PC-3 (cell line): ENCODE measurements around the gene BMP2K. TPM values are rescaled to one million over a fixed set of nuclear protein-coding genes. Genes with fewer than 3 reads are reported as not detected.
A peak's percentile ranks its signal among the peaks of the same experiment; 100 is the strongest.

Source experiments
- ATAC-seq: fragments of 200-7000 bp; cut with Tn5 transposase; 2 replicates; pipeline ENCODE4 v1.9.1; 2020; ENCODE audit warnings: mild to moderate bottlenecking, moderate library complexity
- BruUV-seq: library from RNA; stranded (reverse); fragments of 400-500 nt; replicated peaks from 2 replicates; lab custom pipeline; 2021; lab: Mats Ljungman, UMichigan
- CTCF ChIA-PET: fragments of 300-600 bp; sonication (Branson Sonifier 250); formaldehyde crosslinking; loops from one replicate; lab custom pipeline; 2022; ENCODE audit warnings: antibody characterized with exemption; lab: Charles Lee
- POLR2A ChIA-PET: fragments of 300-600 bp; sonication (Branson Sonifier 250); formaldehyde crosslinking; loops from one replicate; lab custom pipeline; 2022; ENCODE audit warnings: antibody characterized with exemption; ENCODE audit not compliant: unreplicated experiment; lab: Charles Lee
- DNase-seq: peaks from one replicate; pipeline ENCODE4 v3.0.0-alpha.2; 2015
- H2AFZ ChIP-seq: fragments of 300-600 bp; sonication (generic); 2 replicates; pipeline ENCODE4 v1.6.0; 2016; ENCODE audit warnings: antibody characterized with exemption, low read length
- H3F3A ChIP-seq: fragments of 300-600 bp; sonication (generic); one replicate; pipeline ENCODE4 v1.6.0; 2017; ENCODE audit warnings: antibody characterized with exemption, low read length, control low read depth, mild to moderate bottlenecking; ENCODE audit not compliant: unreplicated experiment
- H3K27ac ChIP-seq: fragments of 300-600 bp; sonication (generic); 2 replicates; pipeline ENCODE4 v1.5.1; 2016; ENCODE audit warnings: mild to moderate bottlenecking, low read length
- H3K27me3 ChIP-seq: fragments of 300-600 bp; sonication (generic); 2 replicates; pipeline ENCODE4 v1.6.1; 2016; ENCODE audit warnings: low read length, mixed read lengths
- H3K36me3 ChIP-seq: fragments of 300-600 bp; sonication (generic); 2 replicates; pipeline ENCODE4 v1.6.1; 2016; ENCODE audit warnings: low read depth, mixed run types, low read length, mixed read lengths
- H3K4me1 ChIP-seq: fragments of 300-600 bp; sonication (generic); 2 replicates; pipeline ENCODE4 v1.5.1; 2016; ENCODE audit warnings: low read length; ENCODE audit not compliant: insufficient read depth
- H3K4me2 ChIP-seq: fragments of 300-600 bp; sonication (generic); 2 replicates; pipeline ENCODE4 v1.6.0; 2016; ENCODE audit warnings: low read length
- H3K4me3 ChIP-seq: fragments of 300-600 bp; sonication (generic); 2 replicates; pipeline ENCODE4 v1.5.1; 2016; ENCODE audit warnings: mild to moderate bottlenecking, low read length, mixed read lengths
- H3K79me2 ChIP-seq: fragments of 300-600 bp; sonication (generic); 2 replicates; pipeline ENCODE4 v1.6.1; 2017; ENCODE audit warnings: low read length, mixed read lengths
- H3K9ac ChIP-seq: fragments of 300-600 bp; sonication (generic); 2 replicates; pipeline ENCODE4 v1.6.0; 2016; ENCODE audit warnings: mild to moderate bottlenecking, low read length
- H3K9me2 ChIP-seq: fragments of 300-600 bp; sonication (generic); replicated peaks from 2 replicates; pipeline ENCODE4 v1.6.1; 2016; ENCODE audit warnings: mixed run types, low read length, mixed read lengths
- H3K9me3 ChIP-seq: fragments of 300-600 bp; sonication (generic); 2 replicates; pipeline ENCODE4 v1.6.1; 2016; ENCODE audit warnings: low read length, mixed read lengths
- H4K20me1 ChIP-seq: fragments of 300-600 bp; sonication (generic); 2 replicates; pipeline ENCODE4 v1.6.1; 2016; ENCODE audit warnings: low read length, mixed read lengths
- EZH2 ChIP-seq: fragments of 300-600 bp; sonication (generic); IDR thresholded peaks from one replicate; pipeline ENCODE4 v1.6.1; 2017; ENCODE audit warnings: antibody characterized with exemption, mild to moderate bottlenecking, low read length; ENCODE audit not compliant: unreplicated experiment
- EZH2phosphoT487 ChIP-seq: fragments of 300-600 bp; sonication (generic); IDR thresholded peaks from 2 replicates; pipeline ENCODE4 v1.6.1; 2018; ENCODE audit warnings: mild to moderate bottlenecking, antibody characterized with exemption, low read length, borderline replicate concordance
- intact Hi-C: fragments of 100-400 bp; cut with micrococcal nuclease; formaldehyde crosslinking; loops from 2 replicates; pipeline ENCODE4 v1.9.0; 2023
- total RNA-seq: library from RNA; depleted of rRNA; stranded (reverse); fragments of >200 nt; gene quantifications from 2 replicates; pipeline ENCODE4 v1.2.3, GENCODE V29; 2014
- TF ChIP-seq, protein P1 (sequence below): fragments of 300-600 bp; sonication (generic); conservative IDR thresholded peaks from 2 replicates; pipeline ENCODE4 v1.5.1; 2017; ENCODE audit warnings: antibody characterized with exemption, low read depth, mild to moderate bottlenecking, low read length

The BMP2K gene
- total RNA-seq, 1 experiment from 2014 or later, result 24.5 TPM

DNA sequence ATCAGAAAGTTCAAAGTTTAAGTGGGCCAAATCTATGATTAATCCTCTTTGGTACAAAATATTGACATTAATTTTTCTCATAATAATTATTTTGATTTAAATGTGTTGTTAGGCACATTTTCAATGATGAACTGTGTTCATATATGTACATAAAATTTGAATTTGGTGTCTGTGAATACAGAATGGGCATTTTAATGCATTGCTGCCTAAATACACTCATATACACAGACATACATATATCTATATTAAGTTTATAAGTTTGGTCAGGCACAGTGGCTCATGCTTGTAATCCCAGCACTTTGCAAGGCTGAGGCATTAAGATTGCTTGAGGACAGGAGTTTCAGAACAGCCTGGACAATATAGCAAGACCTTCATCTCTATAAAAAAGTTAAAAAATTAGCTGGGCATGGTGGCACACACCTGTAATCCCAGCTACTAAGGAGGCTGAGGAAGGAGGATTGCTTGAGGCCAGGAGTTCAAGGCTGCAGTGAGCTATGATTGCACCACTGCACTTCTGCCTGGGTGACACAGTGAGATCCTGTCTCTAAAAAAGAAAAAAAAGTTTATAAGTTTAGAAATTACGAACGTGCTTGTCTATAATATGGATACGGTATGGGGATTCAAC lies 12.3 kb upstream of the BMP2K start:
- no peak overlapping the region for H3K4me3 ChIP-seq
- H3K4me2 ChIP-seq, result no peak overlapping the region
- no peak overlapping the region for H3K27ac ChIP-seq
- no peak overlapping the region for H3K9ac ChIP-seq
- no TSS peak for BruUV-seq
- H3K9me3 ChIP-seq, result no peaks in the 10 kb centered on the region
- ChIA-PET POLR2A (no interaction called here), CTCF (no interaction called here)
- H3F3A ChIP-seq, result no peaks in the 10 kb centered on the region
- TF ChIP-seq EZH2phosphoT487, result no peak
- TF ChIP-seq, protein P1, sequence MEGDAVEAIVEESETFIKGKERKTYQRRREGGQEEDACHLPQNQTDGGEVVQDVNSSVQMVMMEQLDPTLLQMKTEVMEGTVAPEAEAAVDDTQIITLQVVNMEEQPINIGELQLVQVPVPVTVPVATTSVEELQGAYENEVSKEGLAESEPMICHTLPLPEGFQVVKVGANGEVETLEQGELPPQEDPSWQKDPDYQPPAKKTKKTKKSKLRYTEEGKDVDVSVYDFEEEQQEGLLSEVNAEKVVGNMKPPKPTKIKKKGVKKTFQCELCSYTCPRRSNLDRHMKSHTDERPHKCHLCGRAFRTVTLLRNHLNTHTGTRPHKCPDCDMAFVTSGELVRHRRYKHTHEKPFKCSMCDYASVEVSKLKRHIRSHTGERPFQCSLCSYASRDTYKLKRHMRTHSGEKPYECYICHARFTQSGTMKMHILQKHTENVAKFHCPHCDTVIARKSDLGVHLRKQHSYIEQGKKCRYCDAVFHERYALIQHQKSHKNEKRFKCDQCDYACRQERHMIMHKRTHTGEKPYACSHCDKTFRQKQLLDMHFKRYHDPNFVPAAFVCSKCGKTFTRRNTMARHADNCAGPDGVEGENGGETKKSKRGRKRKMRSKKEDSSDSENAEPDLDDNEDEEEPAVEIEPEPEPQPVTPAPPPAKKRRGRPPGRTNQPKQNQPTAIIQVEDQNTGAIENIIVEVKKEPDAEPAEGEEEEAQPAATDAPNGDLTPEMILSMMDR, result no peak
- TF ChIP-seq EZH2, result no peak
- intact Hi-C loops, result no loop called here
- H3K27me3 ChIP-seq, result no peaks in the 10 kb centered on the region
- DNase-seq (no peak), ATAC-seq (no peak)
- H3K79me2 ChIP-seq, result no peaks in the 10 kb centered on the region
- H3K9me2 ChIP-seq, result no peaks in the 10 kb centered on the region
- H3K4me1 ChIP-seq, result peaks cover 9% of the 10 kb centered on the region
- H4K20me1 ChIP-seq, result no peaks in the 10 kb centered on the region
- no peak overlapping the region for H2AFZ ChIP-seq
- no peaks in the 10 kb centered on the region for H3K36me3 ChIP-seq

DNA sequence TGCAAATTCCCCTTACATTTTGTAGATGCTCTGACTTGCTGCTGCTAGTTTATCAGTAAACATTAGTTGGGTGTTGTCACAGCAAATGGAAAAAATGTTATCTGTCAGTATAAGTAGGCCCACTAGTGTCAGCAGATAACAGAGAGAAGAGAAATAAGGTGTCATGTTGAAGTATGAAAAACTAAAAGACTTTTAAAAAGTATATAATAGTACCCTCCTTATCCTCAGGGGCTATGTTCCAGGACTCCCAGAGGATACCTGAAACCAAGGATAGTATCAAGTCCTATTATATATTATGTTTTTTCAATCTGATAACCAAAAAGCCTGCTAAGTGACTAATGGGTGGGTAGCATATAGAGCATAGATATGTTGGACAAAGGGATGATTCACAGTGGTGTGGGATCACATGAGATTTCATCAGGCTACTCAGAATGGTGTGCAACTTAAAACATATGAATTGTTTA lies 11.6 kb upstream of the BMP2K start:
- Histone ChIP-seq H3K4me3 (no peak overlapping the region), H3K9me2 (no peaks in the 10 kb centered on the region), H3K9ac (no peak overlapping the region), H3K4me1 (peaks cover 13% of the 10 kb centered on the region), H3K4me2 (no peak overlapping the region), H3K9me3 (no peaks in the 10 kb centered on the region), H2AFZ (no peak overlapping the region), H3K79me2 (no peaks in the 10 kb centered on the region), H4K20me1 (no peaks in the 10 kb centered on the region), H3F3A (no peaks in the 10 kb centered on the region), H3K36me3 (no peaks in the 10 kb centered on the region), H3K27me3 (no peaks in the 10 kb centered on the region), H3K27ac (no peak overlapping the region)
- DNase-seq (peak; percentile 19), ATAC-seq (no peak)
- ChIA-PET CTCF (no interaction called here), POLR2A (no interaction called here)
- TF ChIP-seq EZH2phosphoT487 (no peak), EZH2 (no peak)
- no TSS peak for BruUV-seq
- intact Hi-C loops, result no loop called here

DNA sequence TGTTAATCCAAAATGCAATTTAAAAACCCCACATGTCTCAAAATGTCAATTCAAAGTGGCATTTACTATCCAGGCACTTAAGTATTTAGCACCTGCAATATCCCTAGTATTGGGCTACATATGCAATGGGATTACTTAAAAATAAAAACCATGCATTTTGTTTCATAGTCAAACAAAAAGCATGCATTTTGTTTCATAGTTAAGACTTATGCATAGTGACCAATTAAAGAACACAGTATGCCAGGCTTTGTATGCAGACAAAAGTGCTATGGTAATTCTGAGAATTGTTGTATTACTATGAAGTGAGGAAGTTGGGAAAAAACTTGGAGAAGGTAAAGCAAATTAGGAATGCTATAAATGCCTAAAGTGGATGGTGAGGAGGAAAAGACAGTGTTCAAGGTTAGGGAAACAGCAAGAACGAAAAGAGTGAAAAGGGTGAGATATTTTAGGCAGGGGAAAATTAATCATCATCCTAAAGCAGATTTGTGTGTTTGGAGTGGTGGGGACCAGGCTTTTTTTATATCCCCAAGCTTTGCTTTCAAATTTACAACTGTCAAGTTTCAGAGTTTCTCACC lies 10.6 kb upstream of the BMP2K start:
- H2AFZ ChIP-seq, result no peak overlapping the region
- intact Hi-C loops, result no loop called here
- DNase-seq, result no peak
- no peaks in the 10 kb centered on the region for H3K9me3 ChIP-seq
- H3K4me2 ChIP-seq, result no peak overlapping the region
- no peaks in the 10 kb centered on the region for H3K79me2 ChIP-seq
- H3K4me3 ChIP-seq, result no peak overlapping the region
- POLR2A ChIA-PET, result no interaction called here
- H3K36me3 ChIP-seq, result no peaks in the 10 kb centered on the region
- H4K20me1 ChIP-seq, result no peaks in the 10 kb centered on the region
- H3K27ac ChIP-seq, result no peak overlapping the region
- no peak for ATAC-seq
- CTCF ChIA-PET, result no interaction called here
- H3K9me2 ChIP-seq, result no peaks in the 10 kb centered on the region
- peaks cover 20% of the 10 kb centered on the region for H3K4me1 ChIP-seq
- H3K27me3 ChIP-seq, result no peaks in the 10 kb centered on the region
- H3F3A ChIP-seq, result no peaks in the 10 kb centered on the region
- TF ChIP-seq, protein P1, result no peak
- TF ChIP-seq EZH2, result no peak
- TF ChIP-seq EZH2phosphoT487, result no peak
- no TSS peak for BruUV-seq
- no peak overlapping the region for H3K9ac ChIP-seq
